Measurements from ENCODE around the gene GPR162. TPM values are rescaled to one million over a fixed set of nuclear protein-coding genes. Genes with fewer than 3 reads are reported as not detected.

GPR162 gene
- total and polyA plus RNA-seq, 10 of the 15 experiments (the other 5 are each of a cell fraction or from before 2014, with no cell fraction given), result not detected

GRCh38 chr12:6839482-6840201 lies 18.0 kb downstream of the GPR162 start:
- H3K4me2 ChIP-seq (ENCODE audit: control insufficient read depth, insufficient read depth), result peak overlapping the region; percentile 65

More at GRCh38 chr12:6839482-6840201, 18.0 kb downstream of the GPR162 start:
- Histone ChIP-seq H3K79me2 (ENCODE audit: control insufficient read depth, insufficient read depth, low read length) (no peaks in the 10 kb centered on the region), H2AFZ (ENCODE audit: control insufficient read depth, low read depth, low read length) (peak overlapping the region; percentile 40), H3K36me3 (ENCODE audit: control insufficient read depth in 2 of 2, insufficient read depth in 2 of 2, low read length in 1 of 2) (no peaks in the 10 kb centered on the region), H4K20me1 (ENCODE audit: control insufficient read depth, insufficient read depth) (no peaks in the 10 kb centered on the region), H3K27me3 (replicated peaks in 1 of 2; ENCODE audit: control insufficient read depth in 2 of 2, insufficient read depth in 2 of 2, low read length in 1 of 2) (no peaks in the 10 kb centered on the region), H3K9me3 (replicated peaks; ENCODE audit: control insufficient read depth, insufficient read depth, low read length) (no peaks in the 10 kb centered on the region), H3K4me1 (ENCODE audit: control insufficient read depth, insufficient read depth, low read length) (peaks cover 10% of the 10 kb centered on the region), H3K4me3 (no peak overlapping the region), H3K27ac (ENCODE audit: control insufficient read depth, insufficient read depth) (no peak overlapping the region; the same call in 1 of the 2 replicates), H3K9ac (ENCODE audit: control insufficient read depth, insufficient read depth, low read length) (peak overlapping the region; percentile 34; the same call in 1 of the 2 replicates)
- CTCF ChIA-PET, result interaction anchor here (0.6 to 1.8 kb wide), 10 partner anchors 9 to 286 kb away, joined by 3 to 6 read pairs (median 4); partner anchors contain the start of genes MLF2 and SPSB2
- peak; percentile 85 for FAIRE-seq
- in situ Hi-C loops (cut with MboI), result no loop called here
- TF ChIP-seq TCF12 (IDR thresholded peaks at IDR 0.05; ENCODE audit: low read depth, low read length) (0 out of 2 replicates have a peak, but pooled peaks have one; percentile 52), TCF3 (IDR thresholded peaks at IDR 0.05; ENCODE audit: borderline replicate concordance, insufficient read depth, low read depth, low read length) (0 out of 2 replicates have a peak, but pooled peaks have one; percentile 56), PBX3 (IDR thresholded peaks at IDR 0.05; ENCODE audit: insufficient replicate concordance, low read depth, low read length) (no peak), YY1 (IDR thresholded peaks at IDR 0.05; ENCODE audit: low read depth, low read length) (0 out of 2 replicates have a peak, but pooled peaks have one; percentile 15), ATF3 (IDR thresholded peaks at IDR 0.05; ENCODE audit: borderline replicate concordance, extremely low read depth, low read depth, low read length) (no peak), SMARCA5 (IDR thresholded peaks at IDR 0.05) (no peak), NFYB (IDR thresholded peaks at IDR 0.05; ENCODE audit: insufficient read depth, low read depth, low read length) (peak; percentile 29; the same call in 1 of the 2 replicates)
- intact Hi-C loops (cut with micrococcal nuclease; ENCODE audit: unreplicated experiment), result no loop called here
- peak; percentile 82 for ATAC-seq
- BruUV-seq (replicated peaks), result no TSS peak
- POLR2A ChIA-PET, result interaction anchor here (0.8 to 1.6 kb wide), 6 partner anchors 9 to 33 kb away, joined by 3 to 7 read pairs (median 4); partner anchors contain the start of genes CDCA3 and SPSB2
- 23% methylated on average over 10 of the region's 10 CpGs for WGBS (ENCODE audit: insufficient coverage, insufficient replicate concordance, low lambda C conversion rate, missing lambda C conversion rate)
- DNase-seq (ENCODE audit: low read depth, low spot score), result no peak
- RAD21 ChIA-PET (ENCODE audit: unreplicated experiment), result interaction anchor here (0.9 to 2.3 kb wide), 4 partner anchors 9 to 86 kb away, joined by 3 to 12 read pairs (median 7); partner anchors contain the start of genes CDCA3 and MLF2
- SMC1A ChIA-PET (ENCODE audit: uncharacterized antibody, unreplicated experiment), result interaction anchor here (1.0 to 5.1 kb wide), 4 partner anchors 11 to 86 kb away, joined by 3 to 22 read pairs (median 4); partner anchors contain the start of genes CDCA3, MLF2 and USP5

All from GM12878 (cell line).